Left cardiac atrium (tissue), 4 donors: ENCODE results near the gene RAB11B. TPM values are rescaled to one million over a fixed set of nuclear protein-coding genes. Genes with fewer than 3 reads are reported as not detected.
"Not testable (repeated sequence)": the region's sequence is repeated elsewhere in the genome, so short reads cannot be mapped to it uniquely, and the experiment has no call there.

Experiments used
- ATAC-seq, 2 donors: fragments of 200-7000 bp; cut with Tn5 transposase; one replicate each; pipeline ENCODE4 v1.9.1; 2020; ENCODE audit warnings: mild to moderate bottlenecking in 2 of 2, moderate library complexity in 2 of 2
- DNase-seq: peaks from one replicate; pipeline ENCODE4 v3.0.0-alpha.2; 2020
- intact Hi-C, 2 donors: fragments of 100-400 bp; cut with DNase I; formaldehyde crosslinking; loops; one replicate each; pipeline versions ENCODE4 v1.14.1 to v1.15.1; 2022 to 2023
- total RNA-seq, 2 donors: library from RNA; stranded (reverse); fragmentation: NEBNext Ultra II Directional; extraction: Animal tissue kit (Norgen Biotek cat#: 25700); gene quantifications; one replicate each; pipeline ENCODE4 v1.2.1, GENCODE V29; 2021
- donor health status: DM: no; HTN: yes; CAD: no.
- donor health status: DM: no; HTN: yes; CAD: no; lungs with severe emphysema.
- donor health status: DM: yes; HTN: yes; CAD: no.
- donor health status: Dilated cardiomyopathy.

Gene RAB11B
- total RNA-seq, 2 donors from 2014 or later: 133 to 163 TPM

DNA sequence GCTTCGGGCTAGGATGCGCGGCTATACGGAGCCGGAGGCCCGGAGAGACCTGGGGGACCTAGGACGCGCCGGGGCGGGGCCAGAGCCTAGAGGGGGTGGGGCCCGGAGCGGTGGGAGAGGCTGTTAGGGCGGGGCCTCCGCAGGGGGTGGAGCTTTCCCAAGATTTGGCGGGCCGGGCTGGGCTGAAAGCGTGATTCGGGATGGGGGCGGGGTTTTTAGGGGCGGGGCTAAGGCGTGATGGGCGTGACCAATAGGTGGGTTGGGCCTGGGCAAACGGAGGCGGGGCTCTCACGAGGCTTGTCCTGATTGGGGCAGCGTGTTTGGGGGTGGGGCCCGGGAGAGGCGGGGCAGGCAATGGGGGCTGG lies 439 bp downstream of the RAB11B start:
- DNase-seq: peak; percentile 96
- intact Hi-C loops: no loop called here
- peak; percentile 87 to 92 for ATAC-seq

DNA sequence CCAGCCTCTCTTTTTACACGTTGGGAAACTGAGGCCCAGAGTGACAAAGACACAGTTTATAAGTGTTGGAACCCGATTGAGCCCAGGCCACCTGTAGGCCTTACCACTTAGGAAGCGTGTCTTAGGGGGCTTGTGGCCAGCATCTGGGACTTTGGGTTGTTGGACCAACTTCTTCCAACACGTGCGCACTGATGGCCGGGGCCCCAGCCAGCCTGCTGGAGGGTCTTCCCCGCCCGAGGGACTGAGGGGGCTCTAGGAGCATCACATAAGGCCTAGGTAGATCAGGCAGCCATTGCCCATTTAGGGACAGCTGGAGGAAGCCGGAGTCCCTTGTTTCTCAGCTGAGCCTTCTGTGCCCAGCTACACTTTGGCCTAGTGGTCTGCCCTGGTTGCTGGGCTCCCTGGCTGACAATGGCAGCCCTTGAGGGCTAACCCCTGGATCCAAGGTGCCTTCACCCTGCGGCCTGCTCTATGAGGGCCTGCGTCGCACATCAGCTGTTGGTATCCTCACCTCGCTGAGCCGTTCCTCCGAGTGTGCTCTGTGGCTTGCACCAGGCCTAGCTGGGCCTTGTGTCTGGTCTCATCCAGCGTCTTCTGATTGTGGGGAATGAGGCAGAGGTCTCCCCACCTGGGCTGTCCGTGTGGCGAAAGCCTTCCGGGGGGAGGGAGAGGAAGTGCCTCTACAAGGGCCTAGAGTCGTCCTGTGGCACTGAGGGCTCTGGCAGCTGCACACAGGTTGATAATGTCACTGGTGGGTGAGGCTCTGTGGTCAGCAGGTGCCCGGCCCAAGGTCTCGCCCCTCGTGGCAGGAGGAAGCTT lies 1.2 kb downstream of the RAB11B start:
- ATAC-seq: no peak
- peak; percentile 27 for DNase-seq
- intact Hi-C loops: no loop called here

DNA sequence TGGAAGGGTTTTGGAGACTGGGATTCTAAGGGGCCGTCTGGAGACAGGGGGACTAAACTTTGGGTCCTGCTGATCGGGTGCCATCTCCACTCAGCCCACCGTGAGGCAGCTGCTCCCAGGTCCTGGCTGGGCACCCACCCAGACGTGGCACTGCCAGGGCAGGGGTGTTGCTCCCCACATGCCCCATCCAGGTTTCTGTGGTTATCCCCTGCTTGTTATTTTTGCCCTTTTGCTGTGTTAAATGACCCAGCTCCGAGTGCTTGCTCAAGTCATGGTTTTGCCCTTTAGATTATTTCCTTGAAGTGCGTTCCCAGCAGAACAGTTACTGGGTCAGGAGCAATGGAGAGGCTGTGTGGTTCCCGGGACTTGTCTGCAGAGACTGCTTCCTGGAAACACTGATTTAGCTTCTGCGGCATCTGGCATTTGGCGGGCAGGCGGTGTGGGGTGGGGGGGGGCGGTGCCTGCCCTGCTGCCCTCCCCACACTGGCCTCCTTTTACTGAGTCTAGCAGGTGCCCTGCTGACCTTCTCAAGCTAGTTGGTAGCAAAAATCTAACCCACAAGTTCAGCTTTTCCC lies 1.9 kb downstream of the RAB11B start:
- ATAC-seq (no peak), DNase-seq (no peak)
- intact Hi-C loops: no loop called here

DNA sequence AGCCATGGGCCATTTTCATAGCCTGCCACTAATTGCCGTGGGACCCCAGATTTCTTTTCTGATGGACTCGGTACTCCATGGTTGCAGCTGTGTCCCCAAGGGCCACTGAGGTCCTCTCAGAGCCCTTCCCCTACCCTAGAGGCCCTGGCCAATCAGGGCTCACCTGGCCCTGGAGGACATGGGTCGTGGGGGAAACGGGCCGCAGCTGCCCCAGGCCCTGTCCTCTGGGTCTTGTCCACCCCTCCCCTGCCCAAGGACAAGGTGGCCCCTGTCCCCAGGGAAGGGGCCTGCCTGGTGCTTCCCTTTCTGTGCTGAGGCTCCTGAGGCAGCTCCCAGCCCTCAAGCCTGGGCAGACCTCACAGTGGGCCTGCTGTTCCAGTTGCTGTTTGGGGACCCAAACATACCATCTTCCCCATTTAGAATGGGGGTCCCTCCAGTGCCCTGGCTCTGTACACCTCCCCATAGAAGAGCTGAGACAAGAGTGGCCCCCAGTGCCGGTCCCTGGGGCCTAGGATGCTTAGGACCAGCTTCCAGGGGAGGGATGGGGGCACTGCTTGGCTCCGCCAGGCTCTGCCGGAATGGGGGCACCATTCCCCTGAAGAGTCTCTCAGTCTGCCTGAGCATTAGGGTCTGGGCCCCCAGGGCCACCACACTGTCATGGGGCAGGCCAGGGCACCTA lies 3.2 kb downstream of the RAB11B start:
- intact Hi-C loops: no loop called here
- DNase-seq (no peak), ATAC-seq (no peak)

DNA sequence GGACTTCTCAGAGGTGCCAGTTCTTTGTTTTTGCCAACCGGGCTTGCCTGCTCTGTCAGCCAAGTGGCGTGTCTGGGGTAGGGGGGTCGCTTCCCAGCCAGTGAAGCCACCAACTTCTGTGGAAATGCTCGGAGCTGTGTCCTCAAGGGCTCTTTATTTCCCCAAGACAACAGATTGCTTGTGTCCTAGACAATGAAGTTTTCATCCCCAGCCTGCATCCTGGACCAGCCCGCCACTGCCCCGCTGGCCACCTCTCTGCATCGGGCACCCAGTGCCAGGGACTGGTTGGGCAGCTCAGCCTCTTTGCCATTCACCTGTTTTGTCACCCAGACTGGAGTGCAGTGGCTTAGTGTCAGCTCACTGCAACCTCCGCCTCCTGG lies 3.7 kb downstream of the RAB11B start:
- no peak for DNase-seq
- ATAC-seq: no peak
- intact Hi-C loops: no loop called here

DNA sequence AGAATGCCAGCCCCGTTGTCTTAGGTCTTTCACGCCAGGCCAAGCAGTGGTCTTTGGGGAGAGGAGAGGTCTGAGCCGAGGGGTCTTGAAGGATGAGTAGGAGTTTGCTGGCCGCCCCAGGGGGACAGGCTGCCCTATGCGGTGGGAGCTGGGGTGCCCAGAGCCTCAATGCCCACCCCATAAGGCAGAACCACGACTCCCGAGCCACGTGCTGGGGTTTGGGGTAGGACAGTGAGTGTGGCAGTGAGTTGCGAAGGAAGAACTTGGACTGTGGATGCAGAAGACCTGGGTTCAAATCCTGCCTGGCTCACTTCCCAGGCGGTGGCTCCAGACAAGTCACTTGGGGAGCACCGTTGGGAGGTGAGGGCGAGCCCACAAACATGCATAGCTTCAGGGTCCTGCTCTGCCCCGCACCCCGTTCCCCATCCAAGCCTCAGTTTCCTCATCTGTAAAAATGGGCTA lies 5.5 kb downstream of the RAB11B start:
- no peak for DNase-seq
- no peak for ATAC-seq
- intact Hi-C loops: loop anchor here (2.0 to 5.0 kb wide), 2 partner anchors 41 to 43 kb away; no protein-coding TSS in a partner anchor

DNA sequence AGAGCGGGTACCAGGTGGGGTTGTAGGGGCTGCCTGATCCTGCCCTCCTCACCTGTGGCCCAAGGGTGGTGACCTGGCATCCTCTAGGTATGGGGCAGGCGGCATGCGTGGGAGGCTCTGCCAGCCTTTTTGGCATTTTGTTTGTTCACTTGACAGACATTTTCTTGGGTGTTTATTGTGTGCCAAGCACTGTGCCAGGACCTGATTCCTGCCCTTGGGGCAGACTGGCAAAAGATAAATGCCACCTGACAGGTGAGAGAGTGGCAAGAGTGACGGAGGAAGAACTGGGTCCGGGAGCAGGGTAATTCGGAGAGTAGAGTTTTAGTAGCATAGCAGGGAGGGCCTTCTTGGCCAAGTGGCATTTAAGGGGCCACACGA lies 6.0 kb downstream of the RAB11B start:
- intact Hi-C loops: loop anchor here (2.0 to 5.0 kb wide), 2 partner anchors 41 to 44 kb away; no protein-coding TSS in a partner anchor
- peak; percentile 19 for DNase-seq

DNA sequence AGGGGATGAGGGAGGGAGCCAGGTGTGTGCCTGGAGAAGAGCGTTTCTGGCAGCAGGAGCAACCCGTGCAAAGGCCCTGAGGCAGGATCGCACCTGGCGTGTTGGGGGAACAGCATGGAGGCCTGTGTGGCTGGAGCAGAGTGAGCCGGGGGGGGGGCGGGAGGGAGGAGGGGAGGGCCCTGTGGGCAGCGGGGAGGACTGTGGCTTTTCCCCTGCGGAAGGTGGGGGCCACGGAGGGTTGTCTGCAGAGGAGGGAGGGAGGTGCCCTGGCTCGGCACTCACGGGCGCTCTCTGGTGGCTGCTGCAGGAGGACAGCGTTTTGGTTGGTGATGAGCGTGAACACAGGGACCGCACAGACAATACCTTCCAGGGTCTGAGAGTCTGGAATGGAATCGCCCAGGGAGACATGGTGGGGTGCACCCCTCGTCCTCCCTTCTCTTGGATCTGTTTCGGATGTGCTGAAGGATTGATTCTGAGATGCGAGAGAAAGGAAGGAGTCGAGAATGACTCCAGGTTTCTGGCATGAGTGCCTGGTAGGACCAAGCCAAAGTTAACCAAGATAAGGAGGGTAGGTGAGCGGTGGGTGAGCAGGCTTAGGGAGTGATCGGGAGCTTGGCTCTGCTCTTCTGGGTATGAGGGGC lies 6.5 kb downstream of the RAB11B start:
- peak; percentile 86 for DNase-seq

More for the DNA sequence above, 6.0 kb downstream of the RAB11B start:
- no peak for ATAC-seq

DNA sequence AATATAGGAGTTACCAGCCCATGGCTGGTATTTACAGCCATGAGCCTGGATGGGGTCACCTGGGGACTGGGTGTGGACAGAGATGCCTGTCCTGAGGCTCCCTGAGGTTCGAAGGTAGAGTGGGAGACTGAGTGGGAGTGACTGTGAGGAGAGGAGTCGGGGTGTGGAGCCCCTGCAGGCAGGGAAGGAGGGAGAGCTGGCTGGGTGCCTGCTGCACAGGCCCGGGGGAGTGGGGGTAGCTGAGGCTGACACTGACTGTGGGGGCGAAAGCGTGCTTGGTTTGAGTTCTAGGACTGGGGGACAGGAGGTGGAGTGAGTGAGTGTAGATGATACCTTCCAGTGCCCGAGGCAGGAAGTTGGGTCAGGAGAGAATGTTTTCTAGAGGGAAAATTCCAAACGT lies 7.1 kb downstream of the RAB11B start:
- intact Hi-C loops: loop anchor here (2.0 to 5.0 kb wide), 2 partner anchors 42 to 45 kb away; no protein-coding TSS in a partner anchor
- ATAC-seq: peak in 1 of 2 donors; percentile 11
- DNase-seq: peak; percentile 23

More for the DNA sequence above, 6.5 kb downstream of the RAB11B start:
- intact Hi-C loops: loop anchor here (2.0 to 5.0 kb wide), 2 partner anchors 42 to 44 kb away; no protein-coding TSS in a partner anchor
- peak; percentile 47 to 61 for ATAC-seq

DNA sequence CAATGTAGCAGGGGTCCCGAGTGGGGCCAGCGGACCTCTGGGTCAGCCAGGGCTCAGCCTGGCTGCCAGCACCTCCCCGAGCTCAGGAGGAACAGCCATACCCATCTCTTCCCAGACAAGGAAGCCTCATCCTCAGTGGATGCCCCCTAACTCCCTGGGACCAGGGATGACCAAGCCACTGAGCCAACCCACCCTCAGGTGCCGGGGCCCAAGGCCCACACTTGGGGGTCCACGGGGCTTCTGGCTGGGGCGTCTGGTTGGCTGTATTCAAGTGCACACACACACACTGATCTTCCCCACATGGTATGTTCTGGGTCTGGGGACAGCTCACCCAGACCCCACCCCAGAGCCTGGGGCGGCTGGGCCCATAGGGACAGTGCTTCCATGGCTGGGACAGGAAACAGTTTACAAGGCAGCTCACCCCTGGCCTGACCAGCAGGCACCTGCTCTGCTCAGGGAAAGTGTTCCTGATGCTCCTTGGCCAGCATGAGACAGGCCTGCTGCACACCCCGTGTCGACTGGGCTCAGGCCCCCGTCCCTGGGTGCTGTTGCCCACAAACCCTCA lies 7.7 kb downstream of the RAB11B start:
- ATAC-seq (peak in 1 of 2 donors; percentile 6), DNase-seq (no peak)
- intact Hi-C loops: loop anchor here (2.0 to 5.0 kb wide), 2 partner anchors 43 to 46 kb away; no protein-coding TSS in a partner anchor

DNA sequence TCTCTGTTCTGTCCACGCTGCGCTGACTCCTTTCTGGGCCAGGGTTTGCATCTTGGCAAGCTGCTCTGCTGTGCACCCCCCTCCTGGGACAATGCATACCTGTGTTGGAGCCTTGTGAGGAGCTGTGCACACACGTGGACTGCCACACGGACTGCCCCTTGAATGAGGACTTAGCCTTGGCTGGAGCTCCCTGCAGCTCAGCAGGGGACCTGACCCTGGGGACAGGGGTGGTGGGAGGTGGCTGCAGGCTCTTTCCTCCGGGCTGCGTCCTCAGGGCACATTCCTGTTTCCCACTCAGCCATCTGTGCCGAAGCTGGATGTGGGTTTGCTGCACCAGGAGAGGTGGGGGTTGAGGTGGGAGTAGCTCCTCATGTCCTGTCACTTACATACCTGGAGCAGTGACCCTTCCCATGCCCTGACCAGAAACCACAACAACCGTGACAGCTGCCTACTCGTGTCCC lies 8.2 kb downstream of the RAB11B start:
- ATAC-seq: no peak
- intact Hi-C loops: loop anchor here in 1 of 2 donors (5.0 kb wide), 1 partner anchor 46 kb away; no protein-coding TSS in a partner anchor
- no peak for DNase-seq

DNA sequence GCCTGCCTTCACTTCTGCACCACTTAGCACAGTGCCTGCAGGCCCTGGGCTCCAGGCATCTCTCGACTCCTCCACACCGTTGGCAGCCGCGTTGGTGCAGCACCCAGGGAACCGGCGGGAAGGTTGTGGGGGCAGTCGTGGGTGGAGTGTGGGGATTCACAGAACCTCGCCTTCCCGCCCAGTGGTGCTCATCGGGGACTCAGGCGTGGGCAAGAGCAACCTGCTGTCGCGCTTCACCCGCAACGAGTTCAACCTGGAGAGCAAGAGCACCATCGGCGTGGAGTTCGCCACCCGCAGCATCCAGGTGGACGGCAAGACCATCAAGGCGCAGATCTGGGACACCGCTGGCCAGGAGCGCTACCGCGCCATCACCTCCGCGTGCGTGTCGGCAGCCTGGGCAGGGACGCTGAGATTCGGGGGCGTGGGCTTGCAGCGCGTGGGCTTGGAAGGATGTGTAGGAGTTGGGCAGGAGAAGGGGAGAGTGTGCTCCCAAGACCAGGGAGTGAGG lies 9.6 kb downstream of the RAB11B start:
- no peak for ATAC-seq
- DNase-seq: no peak

DNA sequence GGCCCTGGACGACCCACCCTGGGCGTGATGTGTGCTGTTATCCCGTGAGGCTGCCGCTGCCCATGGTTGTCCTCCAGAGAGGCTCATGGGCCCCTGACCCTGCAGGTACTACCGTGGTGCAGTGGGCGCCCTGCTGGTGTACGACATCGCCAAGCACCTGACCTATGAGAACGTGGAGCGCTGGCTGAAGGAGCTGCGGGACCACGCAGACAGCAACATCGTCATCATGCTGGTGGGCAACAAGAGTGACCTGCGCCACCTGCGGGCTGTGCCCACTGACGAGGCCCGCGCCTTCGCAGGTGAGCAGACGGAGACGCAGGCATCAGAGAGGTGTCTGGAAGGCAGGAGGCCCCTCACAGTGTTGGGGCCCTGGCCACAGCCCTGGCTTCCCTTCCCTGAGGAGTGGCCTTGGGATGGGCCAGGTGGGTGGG lies 11.8 kb downstream of the RAB11B start:
- no peak for DNase-seq
- intact Hi-C loops: no loop called here
- no peak for ATAC-seq

More for the DNA sequence above, 9.6 kb downstream of the RAB11B start:
- intact Hi-C loops: loop anchor here in 1 of 2 donors (5.0 kb wide), 1 partner anchor 47 kb away; no protein-coding TSS in a partner anchor

DNA sequence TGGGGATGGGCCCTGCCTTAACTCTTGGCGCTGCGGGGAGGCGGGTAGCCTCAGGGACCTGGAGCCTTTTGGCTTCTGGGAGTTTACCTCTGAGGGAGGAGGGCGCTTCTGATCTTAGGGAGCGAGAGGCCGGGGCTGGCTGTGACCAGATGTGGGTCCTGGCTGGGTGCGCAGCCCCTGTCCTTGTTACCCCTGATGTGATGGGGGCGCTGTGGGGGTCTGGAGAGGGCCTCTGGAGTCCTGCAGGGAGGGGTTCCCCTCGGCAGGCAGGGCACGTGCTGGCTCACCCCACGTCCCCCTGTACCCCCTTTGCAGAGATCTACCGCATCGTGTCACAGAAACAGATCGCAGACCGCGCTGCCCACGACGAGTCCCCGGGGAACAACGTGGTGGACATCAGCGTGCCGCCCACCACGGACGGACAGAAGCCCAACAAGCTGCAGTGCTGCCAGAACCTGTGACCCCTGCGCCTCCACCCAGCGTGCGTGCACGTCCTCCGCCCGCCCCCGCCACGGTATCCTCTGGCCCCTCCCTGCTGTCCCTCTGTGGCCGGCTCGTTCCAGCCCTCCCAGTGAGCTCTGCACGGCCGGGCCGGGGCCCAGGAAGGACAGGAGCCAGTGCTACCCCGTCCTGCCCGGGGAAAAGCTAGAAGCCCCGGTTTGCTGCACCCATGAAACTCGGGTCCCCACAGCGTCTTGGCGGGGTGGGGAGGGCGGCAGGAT lies 13.1 kb downstream of the RAB11B start:
- intact Hi-C loops: no loop called here
- no peak for ATAC-seq
- DNase-seq: no peak

DNA sequence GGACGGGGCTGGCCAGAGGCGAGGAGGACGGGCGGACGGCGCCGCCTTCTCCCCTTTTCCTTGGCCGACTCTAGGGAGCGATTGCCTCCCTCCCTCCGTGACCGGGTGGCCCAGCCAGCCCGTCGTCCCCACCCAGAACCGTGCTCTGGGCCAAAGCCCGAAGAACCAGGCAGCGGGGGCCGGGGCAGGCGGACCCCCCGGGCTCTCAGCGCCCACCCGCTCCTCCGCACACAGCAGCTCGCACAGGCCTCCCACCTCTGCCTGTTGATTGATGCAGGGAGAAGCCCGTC lies 13.6 kb downstream of the RAB11B start:
- ATAC-seq: no peak
- DNase-seq: no peak
- intact Hi-C loops: no loop called here

DNA sequence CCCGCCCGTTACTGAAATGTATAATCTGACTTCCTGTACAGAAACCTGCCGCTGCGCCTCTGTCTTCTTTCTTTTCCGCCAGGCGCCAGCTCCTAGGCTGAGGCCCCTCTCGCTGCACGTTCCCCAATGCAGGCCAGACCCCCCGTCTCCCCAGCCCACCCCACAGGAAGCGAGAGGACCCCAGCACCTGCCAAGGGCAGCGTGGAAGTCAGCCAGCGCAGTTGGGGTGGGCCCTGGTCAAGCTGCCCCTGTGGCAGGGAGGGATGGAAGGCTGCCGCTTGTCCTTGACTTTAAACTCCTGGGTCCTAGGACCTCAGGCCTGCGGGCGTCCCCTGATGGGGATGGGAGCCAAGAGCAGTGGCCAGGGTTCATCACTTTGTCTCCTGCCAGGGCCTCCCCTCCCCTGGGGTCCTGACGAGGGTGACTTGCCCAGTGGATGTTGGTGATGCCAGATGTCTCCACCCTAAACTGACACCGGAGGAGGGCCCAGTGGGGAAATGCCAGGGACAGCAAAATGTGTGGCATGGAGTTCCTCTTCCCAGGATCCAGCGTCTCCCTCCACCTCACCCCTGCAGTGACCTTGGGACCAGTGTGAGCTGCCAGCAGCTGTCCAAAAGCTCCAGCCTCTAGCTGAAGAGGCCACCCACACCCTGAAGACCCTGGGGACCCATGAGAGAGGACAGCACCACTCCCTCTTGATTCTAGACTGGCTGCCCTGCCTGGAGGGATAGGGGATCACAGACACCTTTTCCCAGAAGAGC lies 14.4 kb downstream of the RAB11B start:
- no peak for DNase-seq
- ATAC-seq: peak; percentile 30 to 57
- intact Hi-C loops: no loop called here

DNA sequence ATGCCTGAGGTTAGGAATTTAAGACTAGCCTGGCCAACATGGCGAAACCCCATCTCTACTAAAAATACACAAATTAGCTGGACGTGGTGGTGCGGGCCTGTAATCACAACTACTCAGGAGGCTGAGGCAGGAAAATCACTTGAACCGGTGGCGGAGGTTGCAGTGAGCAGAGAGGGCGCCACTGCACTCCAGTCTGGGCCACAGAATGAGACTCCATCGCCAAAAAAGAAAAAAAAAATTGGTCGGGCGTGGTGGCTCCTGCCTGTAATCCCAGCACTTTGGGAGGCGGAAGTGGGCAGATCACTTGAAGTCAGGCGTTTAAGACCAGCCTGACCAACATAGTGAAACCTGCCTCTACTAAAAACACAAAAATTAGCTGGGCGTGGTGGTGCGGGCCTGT lies 20.6 kb downstream of the RAB11B start:
- intact Hi-C loops: loop anchor here in 1 of 2 donors (5.0 kb wide), 2 partner anchors 37 to 97 kb away; no protein-coding TSS in a partner anchor
- DNase-seq: not testable (repeated sequence)

More for the DNA sequence above, 20.6 kb downstream of the RAB11B start:
- not testable (repeated sequence) for ATAC-seq
